ENCODE data around the gene IFNA10.
"Not testable (repeated sequence)": the region's sequence is repeated elsewhere in the genome, so short reads cannot be mapped to it uniquely, and the experiment has no call there.

Gene IFNA10

DNA sequence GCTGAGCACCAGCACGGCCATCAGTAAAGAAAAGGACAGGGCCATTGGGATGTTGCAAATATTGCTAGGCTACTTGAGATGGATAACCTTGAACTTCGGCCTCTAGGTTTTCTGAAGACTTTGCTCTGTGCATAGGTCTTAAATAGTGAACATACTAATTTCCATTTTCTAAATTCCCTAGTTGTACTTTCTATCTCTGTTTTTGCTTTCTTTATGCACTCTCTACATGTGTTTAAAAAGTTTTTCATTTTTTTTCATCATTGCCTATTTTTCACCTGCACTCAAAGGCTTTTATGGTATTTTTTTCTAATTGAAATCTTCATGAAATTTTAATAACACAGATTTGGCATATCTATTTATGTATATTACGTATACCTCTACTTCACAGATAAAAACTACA, 19.5 kb downstream of the IFNA10 start, which contains the start of gene IFNA4:
TSS of gene IFNA4 (minus strand) at position 101 of the 400 bp plus-strand sequence. CDS start at position 45, 56 bp downstream.
- DNase-seq = not testable (repeated sequence)

DNA sequence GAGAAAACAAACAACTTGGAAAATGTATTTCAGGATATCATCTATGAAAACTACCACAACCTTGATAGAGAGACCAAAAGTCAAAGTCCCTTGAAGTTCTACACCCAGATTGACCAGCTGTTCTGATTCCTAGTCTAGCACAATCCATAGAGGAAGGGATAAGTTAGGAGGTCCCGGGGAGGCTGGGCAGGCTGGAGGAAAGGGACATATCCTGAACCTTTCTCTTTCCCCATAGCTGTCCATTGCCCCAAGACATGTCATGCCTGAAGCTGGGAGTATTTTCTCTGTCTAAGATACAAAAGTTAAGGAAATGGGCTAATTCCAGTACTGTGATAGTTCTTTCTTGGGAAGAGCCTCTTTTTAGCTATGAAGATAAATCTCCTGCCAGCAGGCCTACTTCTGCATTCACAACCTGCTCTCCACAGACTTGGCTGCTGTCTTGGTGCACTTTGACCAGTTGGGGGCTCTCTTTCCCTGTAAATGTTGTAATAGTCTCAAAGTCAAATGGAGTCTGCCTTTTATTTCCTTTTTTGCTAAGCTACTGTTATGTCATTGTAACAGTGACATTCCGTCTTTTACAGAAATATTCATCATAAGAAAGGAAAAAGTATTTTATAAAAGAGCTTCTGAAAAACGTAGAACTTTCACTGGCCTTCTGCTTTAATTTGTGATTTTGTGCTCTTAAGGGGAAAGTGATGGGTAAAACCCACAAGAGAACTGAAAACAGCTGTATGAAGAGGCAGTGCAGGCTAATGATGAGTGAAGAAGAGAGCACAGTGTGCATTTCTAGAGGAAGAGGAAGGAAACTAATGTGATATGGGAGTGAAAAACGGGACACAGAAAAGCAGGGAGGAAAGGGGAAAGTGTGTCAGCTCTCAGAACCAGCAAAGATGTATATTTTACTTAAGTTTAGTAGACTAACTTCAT, 23.9 kb downstream of the IFNA10 start:
- peak; percentile 29 to 54 for DNase-seq

DNA sequence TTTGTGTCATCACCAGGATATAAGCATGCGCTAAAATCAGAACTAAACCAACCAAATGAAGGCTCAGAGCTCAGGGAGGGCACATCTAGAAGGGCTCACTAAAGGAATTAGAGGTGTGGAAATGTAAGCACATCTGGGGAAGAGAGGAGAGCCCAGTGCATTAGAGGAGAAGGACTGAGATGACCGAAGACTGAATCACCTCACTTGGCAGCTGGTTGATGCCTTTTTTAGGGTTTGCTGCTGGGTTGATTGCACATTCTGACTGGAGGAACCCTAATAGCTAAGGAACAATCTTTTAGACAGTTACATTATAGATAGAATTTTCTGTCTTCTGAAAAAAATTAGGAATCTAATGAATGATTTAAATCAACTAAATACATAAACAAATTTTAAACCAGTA, 32.3 kb downstream of the IFNA10 start:
- no peak for DNase-seq

DNA sequence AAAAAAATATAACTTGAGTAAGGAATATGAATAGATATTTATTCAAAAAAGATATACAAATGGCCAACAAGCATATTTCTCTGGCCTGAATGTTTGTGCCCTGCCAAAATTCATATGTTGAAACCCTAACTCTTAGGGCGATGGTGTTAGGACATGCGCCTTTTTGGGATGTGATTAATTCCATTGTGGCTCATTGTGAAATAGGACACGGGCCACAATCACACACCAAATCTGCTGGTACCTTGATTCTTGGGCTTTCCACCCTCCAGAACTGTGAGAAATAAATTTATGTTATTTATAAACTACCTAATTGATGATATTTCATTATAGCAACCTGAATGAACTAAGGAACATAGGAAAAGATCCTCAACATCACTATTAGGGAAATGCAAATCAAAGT, 34.8 kb downstream of the IFNA10 start:
- DNase-seq = no peak

DNA sequence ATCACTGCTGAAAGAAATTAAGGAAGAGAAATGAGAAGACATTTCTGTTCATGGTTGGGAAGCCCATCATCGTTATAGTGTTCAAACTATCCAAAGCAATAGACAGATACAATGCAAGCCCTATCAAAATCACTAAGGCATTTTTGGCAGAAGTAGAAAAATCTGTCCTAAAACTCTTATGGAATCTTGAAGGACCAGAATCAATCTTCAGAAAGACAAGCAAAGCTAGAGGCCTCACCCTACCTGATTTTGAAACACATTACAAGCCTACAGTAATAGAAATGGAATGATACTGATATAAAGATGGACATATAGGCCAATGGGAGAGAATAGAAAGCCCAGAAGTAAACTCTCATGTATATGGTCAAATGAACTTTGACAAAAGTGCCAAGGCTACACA, 35.6 kb downstream of the IFNA10 start:
- no peak for DNase-seq

DNA sequence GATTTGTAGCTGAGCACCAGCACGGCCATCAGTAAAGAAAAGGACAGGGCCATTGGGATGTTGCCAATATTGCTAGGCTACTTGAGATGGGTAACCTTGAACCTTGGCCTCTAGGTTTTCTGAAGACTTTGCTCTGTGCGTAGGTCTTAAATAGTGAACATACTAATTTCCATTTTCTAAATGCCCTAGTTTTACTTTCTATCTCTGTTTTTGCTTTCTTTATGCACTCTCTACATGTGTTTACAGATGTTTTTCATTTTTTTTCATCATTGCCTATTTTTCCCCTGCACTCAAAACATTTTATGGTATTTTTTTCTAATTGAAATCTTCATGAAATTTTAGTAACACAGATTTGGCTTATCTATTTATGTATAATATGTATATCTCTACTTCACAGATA, 40.4 kb downstream of the IFNA10 start, which contains the start of gene IFNA21:
TSS of gene IFNA21 (minus strand) at position 101 of the 400 bp plus-strand sequence. CDS start at position 53, 48 bp downstream.
- DNase-seq = not testable (repeated sequence)

DNA sequence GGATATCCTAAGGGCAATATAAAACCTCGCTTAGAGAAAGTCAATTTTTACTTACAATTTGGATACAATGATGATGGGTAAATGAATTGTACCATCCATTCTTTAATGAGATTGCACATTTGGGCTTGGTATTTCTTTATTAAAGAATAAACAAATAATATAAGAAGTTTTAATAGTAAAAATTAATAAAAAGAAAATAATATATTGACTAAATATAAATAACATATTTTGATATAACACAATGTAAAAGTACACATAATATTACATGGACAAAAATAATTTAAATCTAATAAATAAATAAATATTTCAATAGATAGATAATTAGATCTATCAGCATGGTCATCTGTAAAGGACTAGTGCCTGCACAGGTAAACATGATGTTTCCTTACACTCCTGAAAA, 41.4 kb downstream of the IFNA10 start:
- DNase-seq = no peak

DNA sequence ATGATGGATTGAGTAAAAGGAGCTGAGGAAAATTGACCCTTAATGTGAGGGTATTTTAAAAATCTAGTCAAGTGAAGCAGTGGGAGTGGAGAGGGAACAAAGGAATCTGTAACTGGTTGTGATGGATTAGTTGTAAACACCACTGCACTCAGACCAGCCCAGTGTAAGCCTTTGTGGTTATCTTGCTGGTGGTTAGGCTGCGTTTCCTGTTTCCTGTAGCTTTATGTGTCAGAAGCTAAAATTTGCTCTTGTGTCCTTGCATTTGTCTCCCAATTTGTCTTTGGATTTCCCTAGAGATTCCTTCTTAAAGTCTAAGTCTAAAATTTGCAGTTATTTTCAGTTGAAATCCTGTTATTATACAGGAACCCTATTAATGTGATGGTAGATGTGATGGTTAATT, 46.8 kb downstream of the IFNA10 start:
- peak; percentile 17 to 53 for DNase-seq
